HEK293T (cell line): ENCODE results near the gene ZNF414.

Experiments used
- ARNT ChIP-seq: fragments of 450-650 bp; IDR thresholded peaks from 2 replicates; pipeline ENCODE4 v1.6.1; 2017; ENCODE audit warnings: mild to moderate bottlenecking
- FOXA1 ChIP-seq: fragments of 450-650 bp; IDR thresholded peaks from 2 replicates; pipeline ENCODE4 v1.6.1; 2016; ENCODE audit warnings: mild to moderate bottlenecking
- FOXK2 ChIP-seq: fragments of 450-650 bp; IDR thresholded peaks from 2 replicates; pipeline ENCODE4 v1.6.1; 2016; ENCODE audit warnings: mild to moderate bottlenecking
- FOXM1 ChIP-seq: fragments of 450-650 bp; IDR thresholded peaks from 2 replicates; pipeline ENCODE4 v1.6.1; 2017; ENCODE audit warnings: mild to moderate bottlenecking, borderline replicate concordance
- L3MBTL2 ChIP-seq: fragments of 450-650 bp; conservative IDR thresholded peaks from 2 replicates; pipeline ENCODE4 v1.6.1; 2016; ENCODE audit warnings: mild to moderate bottlenecking
- SP1 ChIP-seq: fragments of 450-650 bp; IDR thresholded peaks from 2 replicates; pipeline ENCODE4 v1.6.1; 2017
- TARDBP ChIP-seq: fragments of 450-650 bp; IDR thresholded peaks from 2 replicates; pipeline ENCODE4 v1.6.1; 2016
- TF ChIP-seq, protein P1 (sequence below): fragments of 450-650 bp; IDR thresholded peaks from 2 replicates; pipeline ENCODE4 v1.6.1; 2016

DNA sequence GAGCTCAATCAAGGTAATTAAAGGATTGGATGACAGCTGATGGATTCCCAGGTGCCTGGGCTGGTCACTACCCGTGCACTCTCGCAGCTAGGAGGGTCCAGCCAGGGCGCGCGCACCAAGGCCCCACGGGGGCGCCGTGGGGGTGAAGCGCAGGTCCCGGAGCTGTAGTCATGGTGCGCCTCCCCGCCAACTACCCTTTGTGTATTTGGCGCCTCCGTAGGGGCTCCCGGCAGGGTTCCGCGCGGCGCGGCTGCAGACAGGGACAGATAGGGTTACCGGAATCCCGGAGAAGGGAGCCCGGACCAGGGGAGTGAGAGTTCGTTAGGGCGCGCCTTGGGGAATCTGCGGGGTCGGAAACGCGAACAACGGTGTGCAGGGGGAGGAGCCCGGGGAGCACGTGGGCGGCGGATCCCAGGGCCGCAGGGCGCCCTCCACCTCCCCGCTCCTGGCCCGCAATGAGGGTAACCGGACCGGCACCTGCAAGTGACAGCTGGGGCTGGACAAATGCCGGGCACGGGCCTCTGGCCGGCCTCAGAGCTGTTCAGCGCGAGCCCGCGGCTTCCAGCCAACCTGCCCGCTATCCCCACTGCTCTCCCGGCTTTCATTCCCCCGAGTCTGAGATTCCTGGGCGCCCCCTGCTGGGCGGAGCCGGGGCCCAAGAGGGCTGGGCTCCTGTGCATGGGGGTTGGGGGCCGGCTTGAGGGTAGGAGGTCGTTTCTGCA is 8.1 kb downstream of the ZNF414 start:
- no peak for TF ChIP-seq TARDBP
- peak; percentile 84 for TF ChIP-seq L3MBTL2
- TF ChIP-seq FOXM1: no peak
- no peak for TF ChIP-seq FOXK2
- TF ChIP-seq FOXA1: no peak
- TF ChIP-seq ARNT: no peak
- TF ChIP-seq, protein P1, sequence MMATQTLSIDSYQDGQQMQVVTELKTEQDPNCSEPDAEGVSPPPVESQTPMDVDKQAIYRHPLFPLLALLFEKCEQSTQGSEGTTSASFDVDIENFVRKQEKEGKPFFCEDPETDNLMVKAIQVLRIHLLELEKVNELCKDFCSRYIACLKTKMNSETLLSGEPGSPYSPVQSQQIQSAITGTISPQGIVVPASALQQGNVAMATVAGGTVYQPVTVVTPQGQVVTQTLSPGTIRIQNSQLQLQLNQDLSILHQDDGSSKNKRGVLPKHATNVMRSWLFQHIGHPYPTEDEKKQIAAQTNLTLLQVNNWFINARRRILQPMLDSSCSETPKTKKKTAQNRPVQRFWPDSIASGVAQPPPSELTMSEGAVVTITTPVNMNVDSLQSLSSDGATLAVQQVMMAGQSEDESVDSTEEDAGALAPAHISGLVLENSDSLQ: no peak; the same call in 1 of the 2 replicates
- TF ChIP-seq SP1: no peak
